ENCODE data around the gene ITGA11.

ITGA11 gene

DNA sequence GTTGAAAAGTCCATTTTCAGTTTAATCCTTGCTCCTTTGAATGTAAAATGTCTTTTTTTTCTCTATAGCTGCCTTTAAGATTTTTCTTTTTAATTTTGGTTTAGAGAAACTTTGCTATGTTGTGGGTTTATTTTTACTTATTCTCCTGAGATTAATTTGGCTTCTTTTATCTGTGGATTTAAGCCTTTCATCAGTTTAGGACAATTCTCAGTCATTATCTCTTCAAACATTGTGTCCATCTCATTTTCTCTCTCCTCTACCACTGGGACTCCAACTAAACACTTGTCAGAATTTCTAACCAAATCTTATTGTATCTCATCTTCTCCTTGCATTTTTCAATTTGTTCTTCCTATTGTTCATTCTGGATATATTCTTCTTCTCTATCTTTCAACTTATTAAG is 12.4 kb upstream of the ITGA11 start:
- no peak for DNase-seq

DNA sequence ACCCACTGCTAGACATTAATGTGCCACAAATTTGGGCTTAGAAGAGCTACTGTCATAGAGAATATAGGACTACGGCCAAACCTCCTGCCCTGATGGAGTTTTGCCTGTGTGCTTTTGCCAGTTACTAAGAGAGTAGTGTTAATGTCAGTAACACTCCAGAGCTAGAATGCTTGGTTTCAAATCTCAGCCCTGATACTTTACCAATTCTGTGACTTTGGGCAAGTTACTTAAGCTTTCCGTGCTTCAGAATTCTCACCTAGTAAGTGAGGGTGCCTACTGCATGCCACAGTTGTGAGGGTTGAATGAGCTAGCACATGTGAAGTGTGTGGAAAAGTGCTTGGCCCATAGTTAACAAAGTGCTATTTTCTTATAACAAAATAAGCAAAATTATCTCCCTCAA is 10.9 kb upstream of the ITGA11 start:
- no peak for DNase-seq

DNA sequence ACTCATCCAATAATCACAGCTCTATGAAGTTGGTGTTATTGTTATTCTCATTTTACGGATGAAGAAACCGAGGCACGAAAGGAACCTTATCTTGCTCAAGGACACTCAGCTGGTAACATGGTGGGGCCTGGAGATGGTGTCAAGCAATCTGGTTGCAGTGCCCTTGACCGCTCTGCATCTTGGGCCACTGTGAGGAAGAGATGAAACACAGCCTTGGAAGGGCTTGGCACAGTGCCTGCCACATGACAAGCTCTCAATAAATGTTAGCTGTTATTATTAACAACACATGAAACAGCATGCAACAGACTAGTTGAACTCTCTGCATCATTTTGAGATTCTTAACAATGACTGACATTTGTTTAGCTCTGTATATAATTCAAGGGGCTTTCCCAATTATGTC is 10.1 kb upstream of the ITGA11 start:
- DNase-seq = no peak

DNA sequence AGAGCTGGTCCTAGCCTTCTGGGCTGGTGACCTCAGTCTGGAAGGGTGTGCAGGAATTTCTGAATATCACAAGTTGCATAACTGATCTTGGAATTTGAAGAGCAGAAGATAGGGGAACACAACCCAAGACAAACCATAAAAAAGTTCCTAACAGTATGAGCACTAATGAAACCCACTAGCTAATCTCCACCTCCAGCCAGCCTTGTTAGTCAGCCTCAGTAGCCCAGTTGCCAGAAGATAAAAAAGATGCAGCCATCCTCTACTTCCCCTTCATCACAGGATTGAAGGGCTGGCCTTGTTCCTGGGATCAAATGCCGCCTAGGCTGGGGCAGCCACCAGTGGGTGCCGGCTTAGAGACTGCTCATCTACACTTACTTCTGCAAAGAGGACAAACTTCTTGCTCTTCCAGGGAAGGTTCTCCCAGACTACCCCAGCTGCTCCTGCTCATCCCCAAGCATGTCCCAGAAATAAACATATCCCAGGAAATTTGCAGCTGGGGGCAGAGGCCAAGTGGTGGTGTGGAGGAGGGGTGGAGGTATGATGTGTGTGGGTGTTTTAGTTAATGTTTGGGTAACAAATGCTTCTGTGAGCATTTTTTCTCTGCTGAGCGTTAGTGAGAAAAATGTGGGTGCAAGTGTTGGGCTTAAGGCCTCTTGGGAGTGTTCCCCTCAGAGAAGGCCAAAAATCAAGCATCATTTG is 9.2 kb upstream of the ITGA11 start:
- DNase-seq = no peak

DNA sequence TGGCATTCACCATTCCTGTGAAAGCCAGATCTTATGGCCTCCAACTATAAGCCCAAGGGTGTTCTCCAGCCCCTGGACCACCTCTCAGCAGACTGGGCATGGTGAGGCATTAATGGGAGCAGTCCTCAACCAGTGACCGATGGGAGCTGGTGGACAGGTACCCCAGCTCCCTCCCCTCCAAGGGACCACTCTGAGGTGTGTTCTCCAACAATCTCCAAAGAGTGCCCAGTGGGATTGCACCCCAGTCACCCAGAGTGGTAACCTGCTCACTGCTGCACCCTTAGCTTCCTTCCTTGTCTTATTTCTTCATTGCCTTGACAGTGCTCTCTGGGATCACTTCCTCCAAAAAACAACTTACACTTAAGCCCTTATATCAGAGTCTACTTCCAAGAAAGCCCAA is 8.2 kb upstream of the ITGA11 start:
- no peak for DNase-seq

DNA sequence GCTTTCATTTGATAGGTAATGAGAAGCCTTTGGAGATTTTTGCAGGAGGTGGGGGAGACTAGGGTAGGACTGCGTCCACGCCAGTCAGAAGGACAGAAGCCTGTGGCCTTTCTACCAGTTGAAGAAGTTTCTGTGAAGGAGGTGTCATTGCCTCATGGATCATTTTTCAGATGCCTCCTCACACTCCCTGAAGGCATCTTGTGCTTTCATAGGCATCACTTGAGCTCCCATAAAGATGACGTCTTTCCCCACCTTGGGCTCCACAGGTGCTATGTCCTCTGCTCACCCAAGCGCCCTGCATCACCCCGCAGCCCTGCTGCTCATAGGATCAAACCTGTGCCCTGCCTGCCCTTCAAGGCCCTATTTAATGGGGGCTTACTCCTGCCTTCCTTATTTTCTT is 7.5 kb upstream of the ITGA11 start:
- DNase-seq = no peak

DNA sequence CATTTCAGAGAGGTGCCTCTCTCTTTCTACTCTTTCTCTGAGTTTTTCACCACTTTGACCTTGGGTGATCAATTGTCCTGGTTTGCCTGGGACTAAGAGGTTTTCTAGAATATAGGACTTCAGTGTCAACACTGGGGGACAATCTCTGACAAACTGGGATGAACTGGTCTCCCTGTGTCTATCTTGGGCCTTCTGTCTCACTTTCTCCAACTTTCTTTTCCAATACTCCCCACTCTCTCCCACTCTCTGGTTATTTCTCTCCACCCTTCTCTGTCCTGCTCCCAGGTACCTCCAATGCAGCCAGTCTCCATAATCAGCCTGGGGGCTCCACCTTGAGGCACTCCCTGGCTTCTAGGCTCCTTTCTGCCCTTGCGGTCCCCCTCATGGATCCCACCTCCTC is 4.7 kb upstream of the ITGA11 start:
- DNase-seq = no peak

DNA sequence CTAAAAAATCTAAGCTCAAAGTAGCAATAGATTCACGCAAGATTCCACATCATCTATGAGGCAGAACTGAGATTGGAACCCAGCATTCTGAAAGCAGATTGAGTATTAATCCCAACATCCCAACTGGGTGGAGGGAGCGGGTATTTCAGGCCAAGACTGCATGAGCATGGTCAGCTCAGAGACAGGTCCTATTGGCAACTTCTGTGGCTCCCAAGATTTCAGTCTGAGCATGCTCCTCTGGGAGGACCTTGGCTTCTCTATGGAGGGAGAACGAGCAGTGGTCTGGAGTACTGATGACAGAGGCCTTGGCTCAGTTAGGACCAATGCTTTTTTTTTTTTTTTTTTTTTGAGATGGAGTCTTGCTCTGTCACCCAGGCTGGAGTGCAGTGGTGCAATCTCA is 4.0 kb upstream of the ITGA11 start:
- DNase-seq = no peak

DNA sequence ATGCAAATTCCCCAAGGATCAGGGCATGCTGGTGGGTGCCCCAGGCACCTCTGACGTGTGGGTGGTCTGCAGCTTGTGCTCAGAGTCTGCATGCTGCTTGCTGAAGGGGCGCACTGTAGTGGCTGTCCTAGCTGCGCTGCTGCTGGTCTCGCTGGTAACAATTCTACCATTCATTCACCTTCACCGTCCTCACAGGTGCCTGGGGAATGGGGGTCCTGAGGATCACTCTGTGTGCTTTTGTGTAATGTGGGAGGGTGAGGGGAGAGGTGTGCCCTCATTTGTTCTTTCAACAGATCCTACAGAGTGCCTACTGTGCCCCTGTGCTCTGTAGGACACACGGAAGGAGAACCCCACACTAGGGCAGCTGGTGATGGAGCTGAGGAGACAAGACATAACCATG is 2.1 kb upstream of the ITGA11 start:
- no peak for DNase-seq

DNA sequence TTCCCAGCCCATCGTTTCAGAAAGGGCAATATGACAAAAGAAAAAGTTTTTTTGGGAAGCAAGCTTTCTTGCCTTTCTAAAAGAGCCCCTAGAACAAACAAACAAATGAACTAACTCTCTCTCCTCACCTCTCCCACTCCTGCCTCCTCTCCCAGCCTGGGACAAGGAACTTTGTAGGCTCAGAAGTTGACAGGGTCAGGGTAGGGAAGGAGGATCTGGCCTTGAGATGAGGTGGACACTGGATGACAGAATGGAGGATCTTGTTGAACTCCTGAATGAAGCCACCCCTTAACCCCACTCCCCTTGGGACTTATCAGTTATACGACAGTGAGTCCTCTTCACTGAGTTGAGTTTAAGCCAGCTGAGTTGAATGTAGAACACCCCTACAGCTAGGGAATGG is 1.6 kb upstream of the ITGA11 start:
- no peak for DNase-seq

DNA sequence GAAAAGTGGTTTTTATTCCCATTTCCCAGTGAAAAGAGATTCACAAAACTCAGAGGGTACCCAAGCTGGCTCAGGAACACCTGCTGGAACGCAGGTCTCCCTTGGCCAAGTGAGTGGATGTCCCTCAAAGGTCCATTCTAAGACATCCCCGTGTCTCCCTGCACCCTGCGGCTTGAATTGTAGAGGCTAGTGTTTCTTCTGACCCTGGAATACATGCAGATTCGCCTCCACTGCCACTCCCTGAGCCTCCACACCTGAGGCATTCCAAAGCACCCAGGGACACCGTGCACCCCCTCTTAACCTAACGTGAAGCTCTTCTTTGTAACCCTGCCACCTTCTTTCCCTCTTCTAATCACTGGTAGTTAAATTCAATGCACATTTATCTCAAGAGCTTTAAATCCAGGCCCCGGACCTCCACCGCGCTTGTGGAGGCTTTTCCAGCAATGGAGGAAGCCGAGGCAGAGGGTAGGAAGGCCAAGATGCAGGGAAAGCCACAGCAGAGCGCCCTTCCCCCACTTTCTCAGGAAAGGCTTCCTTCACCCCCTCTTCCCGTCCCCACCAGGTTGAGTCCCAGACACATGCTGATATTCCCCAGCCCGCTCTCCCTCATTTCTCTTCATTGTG is 590 bp upstream of the ITGA11 start:
- DNase-seq = no peak

DNA sequence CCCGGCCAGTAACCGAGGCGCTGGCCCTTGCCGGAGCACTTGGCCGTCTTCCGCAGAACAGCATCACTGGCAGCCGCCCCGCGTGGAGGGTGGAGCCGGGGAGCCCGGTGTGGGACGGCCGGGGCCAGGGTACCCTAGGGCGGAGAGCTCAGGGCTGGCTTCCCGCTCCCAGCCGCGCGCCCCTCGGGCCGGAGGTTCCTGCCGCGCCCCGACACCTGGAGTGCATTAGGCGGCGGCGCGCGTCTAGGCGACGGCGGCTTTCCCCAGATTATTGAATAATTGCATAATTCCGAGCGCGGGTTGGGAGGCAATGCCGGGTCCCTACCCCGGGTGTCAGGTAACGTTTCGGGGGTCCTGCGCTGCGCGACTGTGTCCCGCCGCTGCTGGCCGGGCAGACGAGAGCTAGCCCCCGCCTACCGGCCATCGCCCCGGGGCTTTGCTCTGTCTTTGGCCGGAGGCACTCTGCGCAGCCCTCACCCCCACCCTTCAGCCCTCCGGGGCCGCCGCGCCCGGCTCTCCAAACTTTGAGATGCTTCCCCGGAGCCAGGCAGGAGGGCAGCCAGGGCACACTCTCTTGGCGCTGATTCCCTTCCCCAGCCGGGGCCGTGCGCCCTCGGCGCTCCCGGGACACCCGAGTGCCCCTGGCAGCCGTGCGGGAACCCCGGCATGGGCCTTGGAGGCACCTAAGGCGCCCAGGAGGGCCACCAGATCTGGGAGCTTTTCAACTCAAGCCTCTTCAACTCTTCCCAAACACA is 749 bp downstream of the ITGA11 start:
- no peak for DNase-seq

DNA sequence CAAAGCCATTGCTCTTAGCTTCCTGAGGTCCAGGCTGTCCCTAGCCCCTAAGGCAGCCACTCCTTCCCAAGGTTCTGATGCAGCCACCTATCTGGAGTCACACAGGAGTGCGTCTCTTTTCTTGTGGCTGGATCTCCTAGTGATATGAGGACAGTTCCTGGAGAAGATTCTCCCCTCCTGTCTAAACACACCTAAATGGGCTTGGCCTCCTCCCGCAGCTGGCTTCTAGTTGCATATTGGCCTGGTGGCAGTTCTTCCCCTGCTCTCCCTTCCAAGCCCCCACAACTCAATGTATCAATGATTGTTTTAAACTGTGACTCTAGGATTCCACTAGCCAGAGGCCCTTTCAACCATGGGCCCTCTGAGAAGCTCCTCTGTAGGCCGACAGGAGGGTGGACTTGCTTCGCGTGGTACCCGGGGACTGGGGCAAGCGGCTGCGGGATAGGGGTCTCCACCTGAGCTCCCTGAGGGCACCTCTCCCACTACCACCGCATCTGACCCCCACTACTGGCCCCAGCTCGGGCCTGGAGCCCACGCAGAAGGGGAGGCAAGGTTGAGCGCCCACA is 1.4 kb downstream of the ITGA11 start:
- no peak for DNase-seq

DNA sequence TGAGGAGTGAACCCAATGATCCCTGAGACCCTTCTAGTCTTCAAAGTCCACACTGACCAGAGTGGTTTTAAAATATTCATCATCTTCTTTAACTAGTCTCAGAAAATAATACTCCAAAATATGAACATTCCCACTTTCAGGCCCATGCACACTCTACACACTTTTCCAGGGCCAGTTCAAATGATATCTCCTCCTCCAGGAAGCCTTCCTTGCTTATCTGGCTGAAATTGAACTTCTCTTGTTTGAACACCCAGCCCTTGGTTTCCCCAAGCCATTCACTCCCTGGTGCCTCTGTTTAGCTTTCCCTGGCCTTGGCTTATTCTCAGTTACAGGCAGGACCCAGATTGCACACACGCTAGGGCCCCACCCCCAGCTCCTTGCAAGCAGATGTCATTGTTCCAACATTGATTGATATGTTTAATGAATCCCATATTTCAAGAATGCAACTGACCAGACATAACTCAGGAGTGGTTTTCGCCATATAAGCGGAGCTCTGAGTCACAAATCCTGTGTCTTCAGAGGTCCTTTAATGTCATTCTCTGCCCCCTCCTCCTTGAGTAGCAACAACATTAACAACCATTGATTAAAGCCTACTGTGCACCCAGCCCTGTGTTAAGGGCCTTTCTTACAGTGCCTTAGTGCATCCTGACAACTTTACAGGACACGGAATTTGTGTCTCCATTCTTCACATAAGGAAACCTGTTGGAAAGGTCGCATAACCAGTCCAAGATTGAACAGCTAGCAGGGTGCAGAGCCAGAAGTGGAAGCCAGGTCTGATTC is 2.1 kb downstream of the ITGA11 start:
- DNase-seq = no peak

DNA sequence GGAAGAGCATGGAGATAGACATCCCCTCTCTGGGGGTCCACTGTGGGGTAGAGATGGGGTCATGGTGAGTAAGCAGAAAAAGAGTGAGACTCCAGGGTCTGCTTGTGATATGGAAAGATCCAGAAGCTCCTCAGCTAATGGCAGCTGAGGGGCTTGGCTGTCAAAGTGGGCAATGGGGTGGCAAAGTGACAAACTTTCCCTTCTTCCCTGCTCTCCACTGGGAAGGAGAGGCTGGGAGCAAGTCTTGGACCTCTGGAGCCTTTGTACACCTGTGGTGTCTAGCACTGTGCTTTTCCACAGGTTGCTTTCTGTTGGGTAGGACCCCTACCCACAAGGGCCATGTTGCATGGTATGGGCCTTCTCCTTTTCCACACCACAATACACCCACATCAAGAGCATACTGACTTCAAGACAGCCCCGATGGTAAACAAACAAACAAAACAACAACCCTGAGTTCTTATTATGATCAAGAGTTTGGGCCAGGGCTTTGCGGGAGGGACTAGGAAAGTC is 3.5 kb downstream of the ITGA11 start:
- DNase-seq = no peak

DNA sequence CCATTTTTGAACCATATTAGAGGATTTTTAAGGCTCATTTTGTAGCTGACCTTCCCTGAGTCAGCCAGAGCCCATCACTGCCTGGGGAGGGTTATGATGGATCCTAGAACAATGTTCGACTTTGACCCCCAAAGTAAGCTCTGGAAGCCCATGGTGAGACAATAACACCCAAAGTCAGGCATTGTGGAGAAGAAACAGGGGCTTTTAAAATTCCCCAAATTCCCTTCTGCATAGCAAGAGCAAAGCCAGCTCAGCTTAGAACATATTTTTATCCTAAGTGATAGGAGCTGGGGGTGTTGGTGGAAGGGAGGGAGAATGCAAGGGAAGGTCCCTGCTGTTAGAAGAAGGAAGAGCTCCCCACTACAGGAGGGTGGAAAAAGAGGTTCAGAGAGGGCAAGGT is 4.0 kb downstream of the ITGA11 start:
- DNase-seq = no peak

DNA sequence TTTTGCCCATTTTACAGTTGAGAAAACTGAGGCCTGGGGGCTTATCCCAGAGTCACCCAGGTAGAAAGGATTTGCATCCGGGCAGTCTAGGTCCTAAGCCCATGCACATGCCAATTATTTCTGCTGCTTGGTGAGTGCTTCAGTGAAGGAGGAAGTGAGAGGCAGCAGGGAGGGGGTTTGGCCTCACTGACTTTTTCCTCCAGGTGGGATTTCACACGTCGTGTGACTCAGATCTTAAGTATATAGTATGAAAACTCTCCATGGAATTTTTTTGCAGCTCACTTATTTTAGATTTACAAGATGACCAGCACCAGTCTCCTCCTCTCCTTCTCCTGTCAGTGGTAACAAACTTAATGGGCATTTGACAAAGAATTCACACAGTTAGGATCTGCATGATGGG is 4.6 kb downstream of the ITGA11 start:
- DNase-seq = no peak

DNA sequence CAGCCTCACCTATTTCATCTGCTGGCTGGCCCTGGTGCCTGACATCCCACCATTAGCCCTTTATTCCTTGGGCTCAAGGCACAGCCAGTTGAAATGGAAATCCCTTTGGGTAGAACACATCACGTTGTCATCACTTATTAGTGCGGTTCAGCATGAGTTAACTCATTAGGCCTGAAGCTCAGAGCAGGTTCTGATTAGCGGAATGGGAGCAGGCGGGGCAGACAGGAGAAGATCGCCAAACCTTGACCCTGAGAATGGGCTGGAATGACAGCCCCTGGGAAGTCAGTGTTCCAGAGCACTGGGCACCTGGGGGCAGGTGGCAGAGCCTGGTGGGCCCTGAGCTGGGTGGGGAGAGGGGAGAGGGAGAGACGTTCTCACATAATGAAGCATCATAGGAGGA is 5.8 kb downstream of the ITGA11 start:
- no peak for DNase-seq

DNA sequence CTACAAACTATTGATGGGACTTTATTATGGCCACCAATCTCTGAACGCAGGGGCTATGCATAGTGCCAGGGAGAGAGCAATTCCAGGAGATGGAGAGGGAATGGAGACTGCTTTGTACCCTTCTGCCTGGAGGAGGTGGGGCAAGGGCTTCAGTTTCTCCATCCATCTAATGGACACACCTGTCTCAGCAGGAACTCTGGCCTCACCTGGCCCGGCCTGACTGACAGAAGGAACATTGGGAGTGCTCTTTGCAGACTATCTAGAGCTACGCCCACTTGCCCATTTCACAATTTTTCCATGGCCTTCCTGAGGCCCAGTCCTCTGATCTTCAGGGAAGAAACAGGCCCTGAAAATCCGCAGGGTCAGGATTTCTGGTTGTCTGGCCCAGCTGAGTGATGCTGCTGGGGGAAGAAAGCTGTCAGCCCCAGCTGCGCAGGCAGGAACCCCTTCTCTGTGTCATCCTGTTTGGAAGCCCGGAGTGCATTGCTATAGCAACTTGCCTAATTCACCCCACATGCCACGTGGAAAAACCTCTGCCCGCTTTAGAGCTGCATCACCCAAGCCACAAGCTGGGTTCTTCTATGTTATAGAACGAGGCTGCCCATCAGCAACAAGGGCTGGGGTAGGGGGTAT is 6.4 kb downstream of the ITGA11 start:
- no peak for DNase-seq

DNA sequence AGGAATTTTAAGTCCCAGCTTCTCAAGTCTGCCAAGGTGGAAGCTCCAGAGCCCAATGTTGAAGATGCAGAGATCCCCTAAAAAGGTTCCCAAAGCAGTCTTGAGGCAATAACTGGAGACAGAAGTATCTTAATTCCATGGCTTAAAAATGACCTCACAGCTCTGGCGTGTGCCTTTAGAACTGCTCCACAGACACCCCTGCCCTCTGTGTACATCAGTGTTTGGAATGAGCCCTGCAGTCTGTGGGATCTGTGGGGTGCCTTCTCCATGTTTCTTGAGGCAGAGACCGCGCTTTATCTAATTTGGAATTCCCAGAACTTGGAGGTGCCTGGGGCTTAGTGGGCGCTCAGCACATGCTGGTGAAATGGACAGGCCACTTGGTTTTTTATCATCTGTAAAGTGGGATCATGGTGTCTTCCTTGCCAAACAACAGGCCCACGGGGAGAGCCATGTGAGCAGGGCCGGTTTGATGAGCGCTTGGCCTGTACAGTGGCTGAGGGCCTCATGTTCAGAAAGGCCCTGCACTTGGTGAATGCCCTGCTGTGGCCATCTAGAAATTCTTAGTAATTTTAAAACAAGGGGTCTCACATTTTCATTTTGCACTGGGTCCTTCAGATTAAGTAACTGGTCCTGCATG is 7.1 kb downstream of the ITGA11 start:
- DNase-seq = no peak

DNA sequence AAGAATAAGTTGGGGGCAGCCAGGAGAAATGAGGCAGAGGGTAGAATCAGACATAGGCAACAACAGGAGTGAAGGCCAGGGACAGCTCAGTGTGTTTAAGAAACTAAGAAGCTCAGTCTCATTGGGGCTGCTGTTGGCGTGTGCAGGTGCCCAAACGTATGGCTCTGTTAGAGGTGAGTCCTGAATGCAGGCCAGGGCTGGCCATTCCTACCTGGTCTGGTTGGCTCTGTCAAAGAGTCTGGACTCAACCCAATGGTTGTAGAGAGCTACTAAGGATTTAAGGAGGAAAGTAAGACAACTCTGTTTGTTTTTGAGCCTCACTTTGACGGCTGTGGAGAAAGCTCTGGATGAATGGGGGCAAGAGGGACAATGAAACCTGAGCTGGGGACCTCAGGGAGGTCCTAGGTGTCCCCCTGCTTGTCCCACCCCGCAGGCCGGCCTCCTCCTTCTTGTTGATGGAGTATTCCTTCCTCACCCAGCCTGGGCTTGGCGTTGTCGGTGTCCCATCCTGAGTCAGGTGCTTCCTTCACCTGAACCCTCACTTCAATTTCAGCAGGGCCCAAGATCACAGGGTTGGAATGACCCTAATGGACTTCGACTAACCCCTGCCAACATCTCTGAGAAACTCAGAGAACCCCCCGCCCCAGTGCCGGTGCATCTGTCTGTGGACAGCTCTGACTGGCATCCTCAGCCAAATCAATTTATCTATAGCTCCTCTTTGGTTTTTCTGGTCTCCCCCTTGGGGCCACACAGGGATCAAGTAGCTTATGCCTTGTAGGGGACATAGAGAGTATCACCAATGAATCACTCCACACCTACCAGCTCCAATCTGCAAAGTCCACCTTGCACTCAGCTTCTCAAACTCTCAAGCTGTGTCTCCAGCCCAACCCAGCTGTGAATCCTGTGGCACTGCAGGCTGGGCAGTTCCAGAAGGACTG is 8.3 kb downstream of the ITGA11 start:
- no peak for DNase-seq
